MM.1S (cell line): ENCODE results near the gene SHTN1.

ENCODE experiments used
- CTCF ChIP-seq: fragments of 300-600 bp; sonication (generic); IDR thresholded peaks from 2 replicates; pipeline ENCODE4 v1.5.1; 2016; ENCODE audit warnings: antibody characterized with exemption, low read length, mixed read lengths
- EZH2 ChIP-seq: fragments of 300-600 bp; sonication (generic); optimal IDR thresholded peaks from 2 replicates; pipeline ENCODE3; 2017; ENCODE audit warnings: low read depth, mild to moderate bottlenecking, antibody characterized with exemption, low read length, mixed read lengths
- EZH2phosphoT487 ChIP-seq: fragments of 300-600 bp; sonication (generic); IDR thresholded peaks from 2 replicates; pipeline ENCODE4 v1.6.1; 2018; ENCODE audit warnings: antibody characterized with exemption, low read length

- no peak for TF ChIP-seq CTCF
- no peak for TF ChIP-seq EZH2phosphoT487
- no peak for TF ChIP-seq EZH2
Observed at GRCh38 chr10:116831790-116832189, 173.2 kb downstream of the SHTN1 start.
